NCI-H1930 (cell line): ENCODE measurements around the gene ZSCAN20.
A peak's percentile ranks its signal among the peaks of the same experiment; 100 is the strongest.

ENCODE experiments used
- DNase-seq, 2 experiments: peaks; one replicate each; lab custom pipeline; 2025; lab: John Stamatoyannopoulos, UW

Gene ZSCAN20

DNA sequence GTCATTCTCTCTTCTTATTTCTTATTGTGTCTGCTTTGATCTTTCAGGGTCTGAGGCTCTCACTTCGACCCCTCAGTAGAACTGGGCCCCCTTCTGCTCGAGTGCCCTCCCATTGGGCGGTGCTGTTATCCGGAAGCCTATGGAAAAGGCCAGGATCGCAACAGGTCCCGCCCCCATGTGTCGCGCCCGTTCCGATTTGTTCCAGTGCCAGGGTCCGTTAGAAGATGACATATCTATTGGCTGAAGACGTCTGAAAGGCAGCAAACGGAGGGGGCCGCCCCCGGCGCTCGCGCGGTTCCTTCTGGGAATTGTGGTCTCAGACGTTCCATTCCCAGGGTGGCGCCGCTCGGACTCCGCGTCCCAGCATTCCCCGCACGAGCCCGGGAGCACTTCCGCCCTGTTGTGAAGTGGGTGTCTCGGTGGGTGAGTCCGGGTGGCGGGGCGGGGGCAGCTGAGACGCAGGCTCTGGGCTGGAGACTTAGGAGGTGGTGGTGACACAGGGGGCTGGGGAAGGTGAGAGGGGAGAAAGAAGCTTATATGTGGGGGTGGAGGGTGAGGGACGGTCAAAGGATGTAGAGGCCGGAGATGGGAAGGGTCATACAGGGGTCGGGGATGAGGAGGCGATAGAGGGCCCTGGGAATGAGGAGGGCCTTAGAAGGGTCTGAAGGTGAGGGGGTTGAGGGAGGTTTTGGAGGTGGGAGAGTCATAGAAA is at the start of gene ZSCAN20:
TSS of gene ZSCAN20 (plus strand) at position 377 of the 712 bp plus-strand sequence. CDS start 6,644 bp downstream, outside the sequence.
- DNase-seq, result peak; percentile 94

DNA sequence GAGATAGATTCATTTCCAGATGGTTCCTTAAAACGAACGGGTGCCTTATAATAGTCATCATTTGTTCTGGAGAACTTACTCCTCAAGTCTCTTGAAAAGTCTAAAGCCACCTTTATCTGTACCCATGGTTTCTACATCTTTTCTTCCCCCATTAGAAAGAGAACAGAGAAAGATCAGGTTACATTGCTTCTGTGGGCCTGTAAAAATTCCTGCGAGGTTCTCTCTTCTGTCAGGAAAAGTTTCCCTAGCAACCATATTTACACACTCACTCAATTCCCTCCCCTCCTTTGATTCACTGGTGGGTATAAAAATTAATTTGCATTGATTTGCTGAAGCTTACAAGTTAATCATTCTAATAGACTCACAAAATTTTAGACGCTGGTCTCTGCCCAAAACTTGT is 48.2 kb upstream of the ZSCAN20 start:
- no peak for DNase-seq

DNA sequence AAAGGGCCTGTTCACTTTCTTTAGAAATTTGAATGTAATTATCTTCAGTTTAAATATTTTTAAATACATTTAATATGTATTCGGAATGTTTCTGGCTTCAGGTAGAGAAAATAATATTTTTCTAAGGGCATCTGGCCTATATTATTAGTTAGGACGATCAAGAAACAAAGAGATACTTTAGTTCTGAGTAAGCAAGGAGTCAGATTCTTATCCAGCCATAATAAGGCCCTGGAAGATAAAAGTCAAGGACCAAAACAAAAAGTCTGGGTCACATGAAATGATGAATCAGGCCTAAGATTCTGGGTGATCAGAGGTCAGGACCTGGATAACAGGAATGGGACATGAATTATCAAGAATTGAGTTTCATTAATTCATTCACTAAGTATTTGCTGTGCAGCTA is 47.8 kb upstream of the ZSCAN20 start:
- no peak for DNase-seq

DNA sequence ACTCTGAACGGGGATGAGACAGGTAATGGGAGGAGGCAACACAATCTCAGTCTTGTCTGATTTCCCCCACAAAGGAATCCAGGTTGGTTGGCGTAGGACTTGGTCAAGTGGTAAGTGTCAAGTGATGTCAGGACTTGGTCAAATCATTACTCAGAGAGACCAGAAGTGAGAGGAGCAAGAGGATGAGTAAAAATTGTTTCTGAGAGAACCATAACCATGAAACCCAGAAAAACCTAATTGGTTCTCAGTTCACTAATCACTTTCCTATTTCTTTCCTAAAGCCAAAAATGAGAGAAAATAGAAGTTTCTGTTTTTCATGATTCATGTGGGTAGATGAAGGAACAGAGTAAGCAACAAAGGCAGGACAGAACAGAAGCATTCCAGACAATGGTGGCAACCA is 46.5 kb upstream of the ZSCAN20 start:
- no peak for DNase-seq

DNA sequence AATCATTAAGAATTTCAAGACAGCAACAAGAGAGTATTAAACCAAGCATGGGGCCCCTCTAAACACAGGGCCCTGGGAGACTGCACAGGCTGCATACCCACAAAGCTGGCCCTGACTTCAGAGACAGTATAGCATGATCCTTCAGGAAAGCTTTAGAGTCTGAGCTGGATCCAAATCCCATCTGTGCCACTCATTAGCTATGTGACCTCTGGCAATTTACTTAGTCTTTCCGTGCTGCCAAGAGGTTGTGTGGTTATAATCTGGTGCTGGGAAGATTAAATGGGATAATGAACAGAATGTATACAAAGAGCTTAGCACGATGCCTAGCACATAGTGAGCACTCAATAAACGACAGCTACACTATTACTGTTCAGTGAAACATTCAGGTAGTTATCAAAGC is 45.5 kb upstream of the ZSCAN20 start:
- DNase-seq, result no peak

DNA sequence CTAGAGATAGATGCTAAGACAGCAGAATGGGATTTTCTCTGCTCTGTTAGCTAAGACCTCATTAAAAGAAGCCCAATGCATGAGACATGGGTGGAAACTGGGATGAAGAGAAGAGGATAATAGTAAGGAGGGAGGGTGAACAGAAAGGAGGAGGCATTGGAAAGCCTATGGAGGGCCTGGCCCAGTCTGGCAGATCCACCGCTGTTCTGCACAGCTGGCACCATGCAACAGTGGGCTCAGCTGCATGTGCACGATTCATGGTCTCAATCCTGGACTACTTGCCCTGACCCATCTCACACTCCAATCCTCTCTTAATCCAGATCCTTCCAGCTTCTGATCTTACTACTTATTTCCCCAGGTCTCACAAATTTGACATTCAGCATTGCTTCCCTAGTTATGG is 43.8 kb upstream of the ZSCAN20 start:
- no peak for DNase-seq

DNA sequence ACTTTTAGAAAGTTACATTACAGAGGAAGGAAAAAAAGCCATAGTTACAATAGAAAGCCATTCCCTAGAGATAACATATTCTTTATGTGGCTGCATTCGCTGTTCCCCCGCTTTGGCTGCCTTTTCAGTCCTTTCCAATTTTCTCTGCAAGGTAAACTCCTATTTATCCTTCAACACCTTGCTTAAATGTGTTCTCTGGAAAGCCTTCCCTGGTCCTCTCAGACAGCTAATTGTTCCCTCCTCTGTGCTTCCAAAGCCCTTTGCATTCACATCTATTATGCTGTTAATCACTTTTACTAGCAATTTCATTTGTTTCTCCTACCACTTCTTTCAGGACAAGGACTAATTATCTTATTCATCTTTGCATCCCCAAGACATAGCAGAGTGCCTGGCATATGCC is 43.1 kb upstream of the ZSCAN20 start:
- no peak for DNase-seq

DNA sequence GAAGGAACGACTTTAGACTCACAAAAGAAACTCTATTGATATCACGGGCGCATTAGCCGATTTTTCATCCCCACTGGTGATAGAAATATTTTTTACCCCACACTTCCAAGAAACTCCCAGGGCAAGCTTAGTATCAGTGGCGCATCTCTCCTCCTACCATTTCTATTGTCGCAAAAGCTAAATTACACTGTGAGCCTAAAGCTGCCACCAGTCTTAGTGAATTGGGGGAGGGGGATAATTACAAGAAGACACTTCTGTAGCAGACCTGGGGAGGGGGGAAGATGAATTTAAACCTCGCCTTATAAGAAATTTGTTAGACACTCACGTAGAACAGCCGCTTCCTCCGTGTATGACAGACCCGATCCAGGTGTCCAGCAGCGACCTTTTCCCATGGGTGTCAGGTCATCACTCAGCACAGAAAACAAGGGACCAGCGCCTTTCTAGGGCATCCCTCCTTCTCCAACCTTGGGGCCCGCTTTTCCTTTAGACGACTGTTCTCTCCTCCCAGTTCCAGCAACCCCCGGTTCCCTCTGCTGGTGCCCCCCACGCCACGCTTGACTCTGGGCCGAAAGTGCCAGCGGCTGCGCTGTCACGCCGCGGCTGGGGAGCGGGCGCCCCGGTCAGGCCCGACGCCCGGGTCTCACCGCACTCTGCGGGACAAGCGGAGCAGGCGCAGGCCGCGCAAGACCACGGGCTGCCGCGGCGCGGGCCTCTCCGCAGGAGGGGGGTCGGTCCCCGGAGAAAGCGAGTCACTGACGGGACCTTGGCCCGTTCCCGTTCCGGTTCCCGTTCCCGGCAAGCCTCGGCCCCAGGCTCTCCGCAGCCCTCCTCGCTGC is 42.4 kb upstream of the ZSCAN20 start:
- DNase-seq, result no peak

DNA sequence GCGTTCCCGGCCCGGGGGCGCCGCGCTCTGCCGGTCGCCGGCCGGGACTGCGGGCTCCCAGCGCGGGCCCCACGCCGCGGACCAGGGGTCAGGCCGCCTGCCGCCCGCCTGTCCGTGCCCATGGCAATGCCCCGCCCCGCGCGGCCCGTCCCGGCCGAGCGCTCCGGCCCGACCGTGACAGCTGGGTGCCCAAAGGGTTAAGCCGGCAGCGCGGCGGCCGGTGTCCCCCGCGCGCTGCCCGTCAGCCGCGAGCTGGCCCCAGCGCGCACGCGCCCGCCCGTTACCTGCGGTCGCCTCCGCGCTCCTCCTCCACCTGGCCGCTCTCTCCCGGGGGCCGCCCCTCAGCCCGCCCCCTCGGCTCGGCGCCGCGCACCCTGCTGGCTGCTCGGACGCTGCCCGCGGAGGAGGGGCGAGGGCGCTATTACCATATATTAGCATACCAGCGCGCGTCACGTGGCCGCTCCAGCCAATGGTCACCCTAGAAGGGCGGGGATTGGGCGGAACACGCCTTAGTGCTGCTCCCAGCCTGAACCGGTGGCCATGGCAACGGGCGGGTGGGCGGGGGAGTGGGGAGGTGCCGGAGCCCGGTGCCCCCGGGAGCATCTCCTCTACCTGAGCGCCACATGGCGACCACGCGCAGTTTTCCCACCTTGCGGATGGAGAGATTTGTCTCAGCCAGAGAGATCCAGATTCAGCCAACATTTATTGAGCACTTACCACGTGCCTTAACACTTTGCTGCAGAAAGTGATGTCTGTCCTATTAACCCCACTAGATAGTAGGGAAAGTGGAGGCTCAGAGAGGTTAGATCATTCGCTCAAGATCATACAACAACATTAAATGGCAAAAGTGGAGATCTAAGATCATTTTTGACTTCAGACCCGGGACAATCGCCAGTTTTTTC is 41.5 kb upstream of the ZSCAN20 start, which contains the start of gene PHC2:
TSS of gene PHC2 (minus strand) at position 404 of the 902 bp plus-strand sequence. CDS start 55,556 bp downstream, outside the sequence.
- DNase-seq, result peak; percentile 94 to 96

DNA sequence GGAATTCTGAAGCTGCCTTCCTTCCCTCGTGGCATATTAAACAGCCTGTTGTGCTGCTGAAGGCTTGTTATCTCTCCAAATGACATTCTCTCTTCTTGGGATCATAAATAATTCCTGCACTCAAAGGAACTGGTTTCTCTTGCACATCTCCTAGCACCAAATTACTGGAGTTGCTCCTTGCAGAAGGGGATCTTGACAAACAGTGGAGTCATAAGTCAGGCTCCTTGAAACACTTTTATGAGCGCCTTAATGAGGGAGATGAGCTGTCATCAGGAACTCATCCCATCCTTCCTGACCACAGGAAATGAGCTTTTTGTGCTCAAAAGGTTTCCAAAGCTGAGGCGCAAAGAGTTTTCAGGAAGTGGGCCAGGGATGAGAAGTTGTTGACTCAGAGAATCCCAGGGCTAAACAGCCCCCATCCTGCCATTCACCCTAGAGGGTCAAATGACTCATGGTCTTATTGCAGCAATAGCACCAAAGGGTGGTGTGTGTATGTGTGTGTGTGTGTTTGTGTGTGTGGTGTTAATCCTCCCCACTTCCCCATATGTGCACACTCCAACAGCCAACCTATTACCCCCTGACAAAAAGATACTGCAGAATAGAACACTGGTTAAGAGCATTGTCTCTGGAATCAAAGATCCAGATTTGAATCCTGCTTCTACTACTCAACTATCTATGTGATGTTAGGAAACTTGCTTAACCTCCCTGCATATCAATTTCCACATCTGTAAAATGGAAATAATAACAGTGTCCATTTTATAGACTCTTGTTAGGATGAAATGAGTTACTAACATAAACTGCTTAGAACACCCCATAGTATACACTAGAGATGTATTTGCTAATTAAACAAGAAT is 38.7 kb upstream of the ZSCAN20 start:
- DNase-seq, result no peak

DNA sequence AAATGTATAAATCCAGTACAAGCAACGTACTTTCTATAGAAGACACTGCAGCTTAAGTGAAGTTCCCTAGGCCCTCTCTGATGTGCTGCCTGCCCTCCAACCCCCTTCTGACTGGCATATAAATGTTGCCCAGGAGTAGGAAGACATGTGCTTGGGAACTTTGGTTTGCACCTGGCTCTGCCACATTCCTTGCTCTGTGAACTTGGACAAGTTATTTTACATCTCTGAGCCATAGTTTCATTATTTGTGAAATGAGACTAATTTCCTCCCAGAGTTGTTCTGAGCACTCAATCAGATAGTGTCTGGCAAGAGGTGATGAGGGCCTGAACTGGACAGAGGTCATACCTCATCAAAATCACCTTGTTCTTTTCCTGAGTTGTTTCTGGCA is 38.1 kb upstream of the ZSCAN20 start:
- DNase-seq, result no peak

DNA sequence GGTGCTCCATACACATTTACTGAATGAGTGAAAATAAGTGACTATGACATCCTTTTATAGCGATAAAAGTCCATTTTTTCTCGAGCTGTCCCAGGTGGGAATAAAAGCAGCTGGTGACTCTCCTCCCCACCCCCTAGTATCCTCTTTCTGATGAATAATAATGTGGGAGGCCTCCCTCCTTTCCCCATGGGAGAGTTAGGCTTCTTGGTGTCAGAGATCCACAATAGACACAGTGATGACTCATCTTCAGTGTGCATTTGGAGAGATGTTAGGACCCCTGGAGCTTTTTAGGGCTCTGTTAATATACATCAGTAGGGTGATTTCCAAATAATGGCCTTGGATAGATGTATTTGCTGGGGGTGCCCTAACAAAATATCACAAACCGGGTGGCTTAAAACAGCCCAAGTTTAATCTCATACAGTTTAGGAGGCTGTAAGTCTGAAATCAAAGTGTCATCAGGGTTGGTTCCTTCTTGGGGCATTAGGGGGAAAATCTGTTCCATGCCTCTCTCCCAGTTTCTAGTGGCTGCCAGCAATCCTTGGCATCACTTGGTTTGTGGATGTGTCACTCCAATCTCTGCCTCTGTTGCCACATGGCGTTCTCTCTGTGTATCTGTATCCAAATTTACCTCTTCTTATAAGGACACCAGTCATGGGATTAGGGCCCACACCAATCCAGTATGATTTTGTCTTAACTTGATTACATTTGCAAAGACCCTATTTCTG is 37.2 kb upstream of the ZSCAN20 start:
- no peak for DNase-seq

DNA sequence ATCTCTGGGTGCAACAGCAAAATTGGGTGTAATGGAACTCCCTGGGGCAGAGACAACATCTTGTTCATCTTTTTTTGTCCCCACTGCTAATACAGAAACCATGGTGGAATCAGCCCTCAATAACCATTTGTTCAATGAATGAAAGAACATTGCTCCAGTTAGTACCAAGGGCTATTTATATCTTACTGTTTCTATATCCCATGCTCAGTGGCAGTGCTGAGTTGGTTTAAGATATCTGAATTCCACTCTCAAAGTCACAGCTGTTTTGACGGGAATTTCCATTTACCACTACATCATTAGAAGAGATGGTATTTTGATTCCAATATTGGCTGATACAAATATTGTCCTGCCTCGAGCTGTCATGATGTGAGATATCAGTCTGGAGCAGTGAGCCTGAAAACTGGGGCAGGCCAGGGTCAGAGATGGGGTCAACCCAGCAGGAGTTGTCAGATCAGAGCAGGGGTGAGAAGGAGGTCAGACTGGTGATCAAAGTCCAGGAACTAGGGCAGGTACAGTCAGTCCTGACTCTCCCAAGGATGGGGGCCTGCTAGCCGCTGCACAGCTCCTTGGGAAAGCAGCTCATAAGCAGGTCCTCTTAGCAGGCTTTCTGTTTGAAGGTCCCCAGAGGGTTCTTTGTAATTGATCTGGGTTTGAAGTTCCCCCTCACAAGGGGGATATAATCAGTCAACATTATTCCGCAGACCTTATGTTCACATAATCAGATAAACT is 35.7 kb upstream of the ZSCAN20 start:
- DNase-seq, result no peak

DNA sequence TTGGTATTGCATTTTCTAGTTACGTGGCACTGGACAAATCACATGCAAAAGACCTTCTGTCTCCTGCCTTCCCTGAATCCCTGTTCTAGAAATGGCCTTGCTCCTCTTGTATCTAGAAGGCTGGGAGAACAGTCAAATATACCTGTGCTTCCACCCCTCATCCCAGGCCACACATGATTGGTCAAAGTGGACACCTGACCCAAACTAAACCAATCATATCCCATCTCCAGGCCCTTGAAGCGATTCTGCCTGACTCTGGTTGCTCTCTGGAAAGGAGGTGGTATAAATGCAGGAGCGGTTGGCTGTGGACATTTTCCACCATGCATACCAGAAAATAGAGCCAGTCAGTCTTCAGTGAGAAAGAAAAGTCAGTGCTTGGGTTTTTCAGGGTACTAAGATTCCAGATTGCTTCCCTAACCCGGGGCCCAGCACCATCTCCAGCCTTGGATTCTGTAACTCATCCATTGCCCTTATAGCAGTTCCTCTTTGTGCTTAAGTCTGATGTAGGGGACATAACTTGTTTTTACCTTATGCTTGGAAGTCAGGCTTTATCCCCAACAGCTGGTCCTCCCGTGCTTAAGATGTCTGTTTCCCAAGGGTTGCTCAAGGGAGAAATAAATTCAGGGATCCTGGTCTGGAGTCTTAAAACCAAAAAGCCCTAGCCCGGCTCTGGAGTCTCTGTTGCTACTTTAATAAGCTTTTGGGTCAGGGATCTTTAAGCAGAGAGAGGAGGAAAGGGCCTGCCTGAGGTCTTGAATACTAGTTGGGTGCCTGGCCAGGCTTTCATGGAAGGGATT is 33.9 kb upstream of the ZSCAN20 start:
- no peak for DNase-seq

DNA sequence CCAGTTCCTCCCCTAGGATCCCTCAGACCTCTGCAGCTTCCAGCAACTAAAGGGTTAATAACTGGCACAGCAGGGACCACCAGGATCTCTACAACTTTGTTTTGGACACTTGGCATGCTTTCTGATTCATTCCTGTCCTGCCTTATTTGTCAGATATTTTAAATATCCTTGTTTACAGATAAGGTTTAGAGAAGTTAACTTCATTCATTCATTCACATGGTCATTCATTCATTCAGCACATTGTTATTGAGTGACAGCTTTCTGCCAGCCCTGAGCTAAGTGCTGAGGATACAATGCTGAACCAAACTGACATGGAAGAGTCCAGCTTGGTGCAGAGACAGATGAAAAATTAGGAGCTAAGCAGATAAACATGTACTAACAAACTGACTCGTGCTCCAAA is 32.8 kb upstream of the ZSCAN20 start:
- DNase-seq, result no peak

DNA sequence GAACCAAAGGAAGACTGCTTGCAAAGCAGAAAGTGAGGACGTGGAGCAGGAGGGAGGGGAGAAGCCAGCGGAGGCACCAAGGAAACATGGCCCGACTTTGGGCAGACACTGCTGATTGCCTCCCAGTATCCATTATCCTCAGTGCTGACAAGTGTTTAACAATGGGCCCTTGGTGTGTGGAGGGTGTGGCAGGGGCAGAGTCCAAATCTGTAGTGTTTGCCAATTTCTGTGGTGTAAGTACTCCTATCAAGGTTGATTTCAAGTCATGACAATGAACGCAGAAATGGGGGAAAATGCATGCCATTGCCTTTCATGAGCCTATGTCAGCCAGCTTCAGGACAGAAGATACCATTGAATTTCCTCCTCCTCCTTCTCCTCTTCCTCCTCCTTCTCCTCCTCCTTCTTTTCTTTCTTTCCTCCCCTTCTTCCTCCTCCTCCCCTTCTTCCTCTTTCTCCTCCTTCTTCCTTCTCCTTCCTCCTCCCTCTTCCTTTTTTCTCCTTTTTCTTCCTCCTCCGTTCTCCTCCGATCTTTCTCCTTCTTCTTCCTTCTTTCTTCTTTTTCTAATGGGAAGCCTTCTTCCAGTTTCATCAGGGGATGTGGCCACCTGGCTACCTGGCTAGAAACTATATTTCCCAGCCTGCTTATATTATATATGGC is 31.2 kb upstream of the ZSCAN20 start:
- DNase-seq, result no peak

DNA sequence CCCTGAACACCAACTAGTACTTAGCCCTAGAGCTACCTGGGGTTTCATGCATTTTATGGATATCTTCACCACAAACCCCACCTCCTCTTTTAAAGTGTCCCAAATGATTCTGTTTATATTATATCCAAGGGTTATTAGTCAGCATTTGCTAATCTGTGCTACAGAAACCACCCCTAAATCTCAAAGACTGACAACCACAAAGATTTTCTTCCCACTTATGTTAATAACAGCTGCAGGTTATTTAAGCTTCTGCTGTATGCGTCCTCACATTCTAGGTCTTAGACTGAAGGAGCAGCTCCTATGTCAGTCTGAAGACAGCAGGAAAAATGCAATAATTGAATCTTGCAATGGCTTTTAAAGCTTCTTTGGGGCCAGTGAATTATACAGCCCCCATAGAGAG is 30.3 kb upstream of the ZSCAN20 start:
- no peak for DNase-seq

DNA sequence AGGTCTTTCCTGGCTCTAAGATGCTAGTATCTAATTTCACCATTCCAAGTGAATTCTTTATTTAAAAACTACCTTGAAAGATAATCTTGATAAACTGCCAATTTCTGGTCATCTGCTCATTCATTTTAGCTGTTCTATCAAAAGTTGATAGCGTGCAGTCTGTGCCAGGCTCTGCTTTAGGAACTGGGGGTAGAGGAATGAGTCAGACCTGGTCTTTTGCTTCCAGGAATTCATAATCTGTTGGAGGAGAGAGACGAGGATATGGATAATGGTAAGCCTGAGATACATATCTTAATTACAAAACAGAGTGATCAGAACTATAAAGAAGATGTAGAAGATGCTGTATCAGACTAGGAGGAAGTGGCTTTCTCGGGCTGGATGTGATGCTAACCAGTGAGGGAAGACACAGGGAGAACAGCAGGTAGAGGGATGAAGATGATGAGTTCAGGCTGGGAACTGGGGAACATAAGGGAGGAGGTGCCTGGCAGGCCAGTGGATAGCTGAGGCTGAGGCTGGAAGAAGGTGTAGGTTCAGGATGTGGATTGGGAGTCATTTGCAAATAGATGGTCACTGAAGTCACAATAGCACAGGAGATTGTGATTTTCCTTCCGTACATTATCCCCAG is 29.3 kb upstream of the ZSCAN20 start:
- DNase-seq, result no peak
